Lower leg skin (tissue), 3 donors: ENCODE measurements around the gene LRRC40.

Experiments
- CTCF ChIP-seq, 3 donors: fragments of 450-650 bp; IDR thresholded peaks; one replicate each; pipeline ENCODE4 v1.5.1; 2016; ENCODE audit warnings: antibody characterized with exemption in 3 of 3, mild to moderate bottlenecking in 3 of 3, moderate library complexity in 2 of 3
- POLR2A ChIP-seq, 2 donors: fragments of 450-650 bp; IDR thresholded peaks; one replicate each; pipeline ENCODE4 v1.6.1; 2016 to 2017; ENCODE audit warnings: antibody characterized with exemption in 2 of 2, mild to moderate bottlenecking in 1 of 2, moderate library complexity in 1 of 2

- TF ChIP-seq CTCF (IDR thresholded peaks at IDR 0.05) (no peak), POLR2A (IDR thresholded peaks at IDR 0.05) (no peak)
These were observed 65.0 kb downstream of the LRRC40 start for GRCh38 chr1:70140343-70140742.
